Medulla oblongata (tissue), 1 donor: ENCODE measurements around the gene CMTM8.

ENCODE experiments used
- DNase-seq: peaks from one replicate; pipeline ENCODE4 v3.0.0-alpha.2; 2015; ENCODE audit errors: extremely low spot score

Gene CMTM8

GRCh38 chr3:32307591-32307990, 69.1 kb downstream of the CMTM8 start:
- DNase-seq: no peak

- DNase-seq: no peak
These were observed 69.9 kb downstream of the CMTM8 start for GRCh38 chr3:32308378-32308777.

- peak; percentile 25 for DNase-seq
These were observed 71.3 kb downstream of the CMTM8 start for GRCh38 chr3:32309654-32310242.

GRCh38 chr3:32310336-32310735, 71.9 kb downstream of the CMTM8 start:
- DNase-seq: no peak

GRCh38 chr3:32310918-32311839, 72.7 kb downstream of the CMTM8 start:
- peak; percentile 38 for DNase-seq

- DNase-seq: no peak
These were observed 73.8 kb downstream of the CMTM8 start for GRCh38 chr3:32312251-32312650.

GRCh38 chr3:32313169-32313568, 74.7 kb downstream of the CMTM8 start:
- DNase-seq: no peak

GRCh38 chr3:32313723-32314473, 75.4 kb downstream of the CMTM8 start:
- DNase-seq: no peak

- DNase-seq: no peak
These were observed 77.0 kb downstream of the CMTM8 start for GRCh38 chr3:32315441-32315840.

- DNase-seq: no peak
These were observed 77.8 kb downstream of the CMTM8 start for GRCh38 chr3:32316319-32316718.

GRCh38 chr3:32316976-32317375, 78.5 kb downstream of the CMTM8 start:
- DNase-seq: no peak

- DNase-seq: no peak
These were observed 81.1 kb downstream of the CMTM8 start for GRCh38 chr3:32319607-32320006.

- no peak for DNase-seq
These were observed 81.6 kb downstream of the CMTM8 start for GRCh38 chr3:32320080-32320479.

GRCh38 chr3:32321095-32321790, 82.8 kb downstream of the CMTM8 start:
- no peak for DNase-seq

- DNase-seq: no peak
These were observed 83.8 kb downstream of the CMTM8 start for GRCh38 chr3:32322311-32322710.

GRCh38 chr3:32323604-32324003, 85.1 kb downstream of the CMTM8 start:
- no peak for DNase-seq

- no peak for DNase-seq
These were observed 86.7 kb downstream of the CMTM8 start for GRCh38 chr3:32325201-32325600.

GRCh38 chr3:32325927-32326326, 87.4 kb downstream of the CMTM8 start:
- DNase-seq: no peak

- no peak for DNase-seq
These were observed 88.3 kb downstream of the CMTM8 start for GRCh38 chr3:32326795-32327194.

GRCh38 chr3:32334675-32335074, 96.2 kb downstream of the CMTM8 start:
- no peak for DNase-seq

GRCh38 chr3:32335365-32336112, 97.1 kb downstream of the CMTM8 start:
- DNase-seq: no peak
